HG03064 (cell line): ENCODE measurements around the gene ADCY3.

ENCODE experiments used
- ATAC-seq: cut with Tn5 transposase; IDR thresholded peaks from one replicate; pipeline ENCODE4 v1.9.1; 2021; ENCODE audit warnings: low read depth; ENCODE audit not compliant: unreplicated experiment

ADCY3 gene

DNA sequence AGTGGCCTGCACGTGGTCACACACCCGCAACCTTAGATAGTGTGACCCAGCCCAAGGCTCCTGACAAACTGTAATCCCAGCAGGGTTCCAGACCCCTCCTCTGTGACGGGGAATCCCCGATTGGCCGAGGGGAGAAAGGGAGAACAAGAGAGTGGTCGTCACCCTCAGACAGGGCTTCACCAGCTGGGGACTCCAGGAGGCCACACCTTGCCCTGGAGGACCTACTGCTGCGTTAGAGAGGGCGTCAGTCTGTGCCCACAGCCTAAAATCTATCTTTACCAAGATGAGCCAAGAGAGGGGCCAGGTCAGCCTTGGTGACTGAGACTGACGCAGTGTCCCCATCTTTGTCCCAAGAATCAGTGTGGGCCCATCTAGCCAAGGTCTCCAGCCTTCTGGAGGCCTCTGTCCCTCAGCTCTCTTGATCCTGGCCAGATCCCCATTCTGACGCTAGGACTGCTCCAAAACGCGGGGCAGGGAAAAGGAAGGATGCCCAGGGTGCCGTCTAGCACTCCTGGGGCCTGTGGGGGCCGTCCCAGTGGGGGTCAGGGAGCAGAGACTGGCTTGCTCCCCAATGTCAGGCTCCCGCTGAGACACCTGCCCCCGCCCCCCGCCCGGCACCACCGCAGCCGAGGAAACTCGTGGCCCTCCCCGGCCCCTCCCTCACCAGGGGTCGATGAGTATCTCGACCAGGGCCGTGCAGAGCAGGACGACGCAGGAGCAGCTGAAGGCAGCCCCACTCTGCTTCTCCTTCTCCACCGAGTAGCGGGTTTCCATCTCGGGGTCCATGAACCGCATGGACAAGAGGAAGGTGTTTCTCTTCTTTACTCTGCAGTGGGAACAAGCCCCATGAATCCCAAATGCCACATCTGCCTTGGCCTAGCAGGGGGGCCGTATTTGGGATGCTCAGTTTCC lies 86.0 kb downstream of the ADCY3 start:
- no peak for ATAC-seq

GRCh38 chr2:24832931-24833701 lies 86.9 kb downstream of the ADCY3 start:
- ATAC-seq, result no peak

DNA sequence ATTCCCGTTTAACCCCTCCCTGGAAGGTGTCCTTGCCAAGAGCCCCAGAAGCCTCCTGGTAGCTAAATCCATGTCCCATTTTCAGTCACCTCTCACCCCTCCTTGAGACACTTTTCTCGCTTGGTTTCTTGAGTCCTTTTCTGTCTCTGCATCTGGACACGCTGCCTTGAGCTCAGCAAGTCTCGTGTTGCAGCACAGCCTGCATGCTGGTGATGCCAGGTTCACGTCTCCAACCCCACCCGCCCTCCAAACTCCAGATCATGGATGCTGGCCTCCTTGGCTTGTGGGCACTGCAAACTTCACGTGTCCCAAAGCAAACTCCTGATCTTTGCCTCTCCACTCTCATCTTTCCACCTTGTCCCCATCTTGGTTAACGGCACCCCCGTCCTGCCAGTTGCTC lies 87.5 kb downstream of the ADCY3 start:
- ATAC-seq, result no peak

- ATAC-seq, result no peak
Observed at GRCh38 chr2:24832073-24832461, 88.0 kb downstream of the ADCY3 start.

DNA sequence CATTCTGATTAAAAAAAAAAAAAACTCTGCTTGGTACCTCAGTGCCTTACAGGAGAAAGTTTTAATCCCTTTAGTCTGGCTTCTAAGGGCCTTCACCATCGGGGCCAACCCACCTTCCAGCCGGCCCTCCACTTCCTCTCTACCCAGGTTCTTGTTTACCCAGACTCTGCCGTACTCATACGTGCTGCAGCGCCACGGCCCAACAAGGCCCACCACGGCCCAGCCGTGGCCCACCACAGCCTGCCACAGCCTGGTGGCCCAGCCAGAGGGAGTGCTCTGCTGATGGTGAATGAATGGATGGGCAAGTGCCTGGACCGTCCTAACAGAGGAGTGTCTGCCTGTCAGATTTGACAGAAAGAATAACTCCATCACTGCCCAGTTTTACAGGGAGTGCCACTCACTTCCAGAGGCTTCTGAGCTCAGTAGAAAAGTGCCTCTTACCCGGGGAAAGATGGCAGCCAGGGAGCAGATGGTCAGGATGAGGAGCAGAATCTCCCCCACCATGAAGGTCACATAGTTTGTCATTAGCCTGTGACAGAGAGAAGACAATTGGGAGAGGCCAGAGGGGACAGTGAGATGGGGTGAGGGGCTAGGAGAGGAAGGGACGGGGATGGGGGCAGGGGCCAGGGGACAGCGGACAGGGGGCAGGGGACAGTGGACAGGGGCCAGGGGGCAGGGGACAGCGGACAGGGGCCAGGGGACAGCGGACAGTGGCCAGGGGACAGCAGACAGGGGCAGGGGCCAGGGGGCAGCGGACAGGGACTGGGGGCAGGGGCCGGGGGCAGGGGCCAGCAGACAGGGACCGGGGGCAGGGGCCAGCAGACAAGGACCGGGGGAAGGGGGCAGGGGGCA lies 88.6 kb downstream of the ADCY3 start:
- ATAC-seq, result no peak

DNA sequence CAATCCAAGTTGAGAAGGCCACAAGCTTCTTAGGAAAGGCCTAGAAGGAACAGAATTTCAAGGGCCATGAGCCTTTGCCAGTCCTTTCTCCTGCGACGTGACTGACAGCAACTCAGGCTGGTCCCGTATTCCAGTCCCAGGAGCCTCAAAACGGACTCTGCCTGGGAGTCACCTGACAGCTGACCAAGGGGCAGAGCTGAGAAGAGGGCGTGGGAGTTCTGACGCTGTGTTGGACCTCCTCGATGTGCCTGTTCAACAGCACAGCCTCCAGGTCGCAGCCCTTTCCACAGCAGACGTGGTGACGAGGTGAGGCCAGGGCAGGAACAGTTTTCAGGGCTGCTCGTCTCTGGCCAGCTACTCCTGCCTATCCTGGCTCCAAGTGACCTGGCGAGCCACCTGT lies 89.3 kb downstream of the ADCY3 start:
- no peak for ATAC-seq

DNA sequence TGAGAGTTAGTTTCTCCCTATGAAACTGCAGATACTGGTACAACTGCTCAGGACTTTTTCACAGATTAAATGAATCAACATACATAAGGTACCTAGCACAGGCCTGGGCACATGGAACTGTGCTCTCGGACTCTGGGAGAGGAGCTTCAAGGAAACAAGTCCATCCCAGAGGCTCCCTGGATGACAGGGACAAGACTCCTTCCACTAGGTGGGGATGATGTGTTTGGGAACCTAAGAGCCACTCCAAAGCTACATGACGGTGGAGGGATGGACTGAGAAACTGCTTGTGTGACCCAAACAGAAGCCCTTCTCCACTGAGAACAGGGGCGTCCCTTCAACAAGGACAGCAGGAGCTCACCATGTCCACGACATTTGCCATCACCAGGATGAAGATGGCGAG lies 89.7 kb downstream of the ADCY3 start:
- no peak for ATAC-seq

- no peak for ATAC-seq
Observed at GRCh38 chr2:24828238-24828996, 91.6 kb downstream of the ADCY3 start.

DNA sequence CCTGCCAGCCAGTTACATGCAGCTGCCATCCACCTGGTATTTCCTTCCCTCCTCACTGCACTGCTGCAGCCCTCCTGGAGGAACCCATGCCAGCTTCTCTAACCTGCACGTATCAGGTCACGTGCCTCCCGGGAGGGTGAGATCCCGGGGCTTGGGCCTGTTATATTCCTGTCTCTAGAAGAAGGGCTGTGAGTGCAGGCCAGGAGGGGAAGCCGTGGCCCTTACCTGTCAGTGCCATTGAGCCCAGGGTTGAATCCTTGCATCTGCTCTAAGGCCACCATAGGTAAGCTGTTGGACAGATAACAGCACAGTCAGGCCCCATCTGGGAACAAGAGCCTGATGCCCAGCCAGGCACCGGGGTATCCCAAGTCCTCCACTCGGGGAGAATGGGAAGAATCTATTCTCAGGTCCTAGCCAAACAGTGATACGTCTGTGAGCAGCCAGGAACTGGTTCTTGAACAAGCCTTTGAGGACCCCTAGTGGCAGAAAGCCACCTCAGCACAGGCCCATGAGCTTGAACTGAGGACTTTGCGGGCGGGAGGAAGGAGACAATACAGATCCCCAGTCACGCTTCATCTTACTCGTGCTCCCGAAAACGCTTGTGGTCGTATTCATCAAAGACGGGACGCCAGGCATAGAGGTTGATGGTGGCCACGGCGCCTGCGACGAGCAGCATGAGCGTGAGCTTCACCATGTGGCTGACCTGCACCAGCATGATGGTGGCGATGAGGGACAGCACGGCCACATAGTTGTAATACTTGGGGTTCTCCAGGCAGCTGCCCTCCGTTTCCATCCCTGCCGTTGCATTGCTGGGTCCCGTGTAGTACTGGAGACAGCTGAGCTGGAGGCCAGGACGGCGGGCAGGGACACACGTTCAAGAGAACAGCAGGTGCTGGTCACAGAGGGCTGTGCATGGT lies 92.5 kb downstream of the ADCY3 start:
- peak; percentile 56 for ATAC-seq

- ATAC-seq, result no peak
Observed at GRCh38 chr2:24826773-24827145, 93.3 kb downstream of the ADCY3 start.

DNA sequence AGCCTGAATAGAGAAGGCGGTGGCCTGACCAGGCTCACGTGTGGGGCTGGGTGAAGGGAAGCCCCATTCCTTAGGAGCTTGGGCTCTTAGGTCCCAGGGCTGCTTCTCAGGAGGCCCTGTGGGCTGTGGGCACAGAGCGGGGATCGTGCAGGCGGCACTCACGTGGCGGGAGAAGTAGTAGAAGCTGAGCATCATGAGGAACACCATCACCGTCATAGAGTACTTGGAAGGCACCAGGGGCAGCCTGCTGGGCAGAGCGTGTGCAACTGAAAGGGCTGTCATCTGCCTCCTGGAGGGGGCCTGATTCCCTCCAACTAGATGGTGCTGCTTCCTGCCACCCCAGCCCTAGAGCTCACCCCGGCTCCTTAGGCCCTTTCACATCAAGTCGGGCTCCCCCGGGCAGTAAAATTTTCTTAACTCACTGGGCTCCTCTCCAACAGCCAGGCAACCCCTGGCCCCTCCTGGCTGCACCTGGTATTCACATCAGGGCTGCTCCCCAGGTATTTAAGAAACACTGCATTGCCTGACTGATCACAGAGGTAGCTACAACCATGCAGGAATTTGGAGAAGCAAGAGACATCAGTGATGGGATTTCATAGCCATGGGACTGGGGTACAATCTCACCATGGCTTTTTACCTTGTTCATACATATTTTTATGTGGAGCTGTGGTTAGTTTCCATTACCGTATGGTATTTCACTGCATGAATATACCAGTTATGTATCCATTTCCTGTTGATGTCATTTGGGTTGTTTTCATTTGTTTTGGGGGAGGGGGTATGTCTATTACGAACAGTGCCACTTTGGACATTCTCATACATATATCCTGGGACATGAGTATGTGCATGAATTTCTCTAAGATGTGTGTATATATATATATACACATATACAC lies 93.9 kb downstream of the ADCY3 start:
- ATAC-seq, result no peak

DNA sequence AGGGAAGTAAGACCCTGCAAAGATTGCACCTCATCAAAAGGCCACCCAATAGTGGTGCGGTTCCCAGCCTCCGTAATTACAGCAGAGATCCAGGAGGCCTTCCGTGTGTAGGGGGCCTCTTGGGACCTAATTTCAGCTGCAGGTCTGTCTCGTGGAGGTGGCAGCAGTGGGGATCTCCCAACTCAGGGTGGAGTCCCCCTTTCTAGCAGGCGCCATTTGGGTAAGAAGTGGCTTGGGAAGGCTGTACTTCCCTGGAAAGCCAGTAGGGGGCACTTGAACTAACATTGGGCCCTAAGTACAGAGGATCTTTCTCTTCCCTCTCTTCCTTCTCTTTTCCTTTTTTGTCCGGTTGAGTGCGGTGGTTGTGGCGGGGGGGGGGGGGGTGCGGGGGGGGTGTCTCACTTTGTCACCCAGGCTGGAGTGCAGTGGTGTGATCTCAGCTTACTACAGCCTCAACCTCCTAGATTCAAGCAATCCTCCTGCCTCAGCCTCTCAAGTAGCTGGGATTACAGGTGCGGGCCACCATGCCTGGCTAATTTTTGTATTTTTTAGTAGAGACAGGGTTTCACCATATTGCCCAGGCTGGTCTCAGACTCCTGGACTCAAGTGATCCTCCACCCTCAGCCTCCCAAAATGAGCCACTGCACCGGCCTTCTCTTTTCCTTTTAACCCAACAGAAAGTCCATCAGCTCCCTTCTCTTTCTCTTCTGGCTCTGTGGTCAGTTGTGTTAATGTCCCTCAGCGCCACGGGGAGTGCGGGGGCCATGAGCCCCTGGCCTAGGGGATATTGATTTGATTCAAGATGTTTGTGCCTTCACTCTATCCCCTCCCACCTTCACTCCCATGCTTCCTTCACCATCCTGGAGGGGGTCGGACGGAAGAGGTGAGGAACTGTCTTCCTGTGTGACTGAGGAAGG lies 94.8 kb downstream of the ADCY3 start:
- no peak for ATAC-seq

DNA sequence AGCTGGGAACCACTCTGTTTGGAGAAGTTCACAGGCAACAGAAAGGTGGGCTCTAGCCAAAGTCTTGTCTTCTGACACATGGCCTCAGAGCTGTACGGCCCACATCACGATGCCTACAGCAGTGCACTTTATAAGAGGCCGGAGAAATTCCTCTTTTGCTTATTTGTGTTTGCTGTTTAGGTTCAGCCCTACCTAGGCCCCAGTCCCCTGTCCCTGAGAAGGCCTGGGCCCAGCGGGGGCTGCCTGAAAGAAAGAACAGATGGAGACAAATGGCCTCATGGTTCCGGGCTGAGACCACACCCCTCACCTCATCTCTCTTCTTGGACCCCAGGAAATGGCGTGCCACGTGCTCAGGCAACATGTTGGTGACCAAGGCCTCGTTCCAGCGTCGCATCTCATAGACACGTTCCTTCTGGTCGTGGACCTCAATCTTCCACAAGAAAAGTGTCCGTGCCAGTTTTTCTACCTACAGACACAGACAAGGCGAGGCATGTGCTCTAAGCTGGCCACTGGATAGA lies 95.9 kb downstream of the ADCY3 start:
- ATAC-seq, result no peak

GRCh38 chr2:24822049-24822706 lies 97.9 kb downstream of the ADCY3 start:
- ATAC-seq, result no peak

DNA sequence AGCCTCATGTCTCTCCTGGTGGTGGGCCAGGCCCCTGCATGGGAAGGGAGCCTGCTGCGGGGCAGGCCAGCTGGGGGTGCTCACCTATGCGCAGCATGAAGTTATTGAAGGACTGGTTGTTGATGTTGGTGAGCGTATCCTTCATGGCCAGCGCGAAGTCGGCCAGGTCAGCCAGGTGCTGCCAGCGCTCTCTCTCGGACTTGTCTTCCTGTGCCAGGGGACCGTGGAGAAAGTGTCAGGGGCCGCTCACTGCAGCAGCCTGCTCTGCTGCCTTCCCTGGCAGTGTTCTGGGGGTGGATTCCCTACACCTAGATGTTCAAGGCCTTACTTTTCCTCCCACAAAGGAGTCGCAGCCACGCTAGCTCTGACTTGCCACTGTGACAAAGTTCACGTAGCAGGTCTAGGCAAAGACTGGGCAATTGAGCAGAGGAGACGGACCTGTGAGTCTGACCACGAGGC lies 98.6 kb downstream of the ADCY3 start:
- no peak for ATAC-seq
